Embryonic facial prominence (tissue), 1 donor: ENCODE data around the gene RPL28.
"Not testable (repeated sequence)": the region's sequence is repeated elsewhere in the genome, so short reads cannot be mapped to it uniquely, and the experiment has no call there.

Source experiments
- DNase-seq: peaks from one replicate; pipeline ENCODE4 v3.0.0-alpha.2; 2016; ENCODE audit errors: extremely low spot score

The RPL28 gene

GRCh38 chr19:55426042-55426441 lies 40.3 kb downstream of the RPL28 start:
- DNase-seq, result no peak

GRCh38 chr19:55431183-55431582 lies 45.5 kb downstream of the RPL28 start:
- DNase-seq, result no peak

- DNase-seq, result no peak
These were observed 46.7 kb downstream of the RPL28 start for GRCh38 chr19:55432241-55432959.

- DNase-seq, result no peak
These were observed 47.6 kb downstream of the RPL28 start for GRCh38 chr19:55433292-55433691.

GRCh38 chr19:55434356-55434919 lies 48.7 kb downstream of the RPL28 start:
- no peak for DNase-seq

GRCh38 chr19:55435020-55435419 lies 49.3 kb downstream of the RPL28 start:
- DNase-seq, result no peak

GRCh38 chr19:55436847-55437246 lies 51.1 kb downstream of the RPL28 start:
- no peak for DNase-seq

GRCh38 chr19:55437410-55437809 lies 51.7 kb downstream of the RPL28 start:
- no peak for DNase-seq

GRCh38 chr19:55439052-55439451 lies 53.3 kb downstream of the RPL28 start:
- no peak for DNase-seq

- no peak for DNase-seq
These were observed 54.8 kb downstream of the RPL28 start for GRCh38 chr19:55440411-55441105.

GRCh38 chr19:55441319-55441691 lies 55.6 kb downstream of the RPL28 start:
- no peak for DNase-seq

GRCh38 chr19:55441692-55442321 lies 56.1 kb downstream of the RPL28 start:
- DNase-seq, result no peak

GRCh38 chr19:55442372-55442961 lies 56.7 kb downstream of the RPL28 start:
- DNase-seq, result no peak

GRCh38 chr19:55443045-55443823 lies 57.5 kb downstream of the RPL28 start, which contains the start of gene SHISA7:
TSS of gene SHISA7 (minus strand) at chr19:55443300. CDS start at chr19:55442863, 437 bp downstream.
- DNase-seq, result no peak

GRCh38 chr19:55443824-55444480 lies 58.2 kb downstream of the RPL28 start:
- no peak for DNase-seq

- DNase-seq, result no peak
These were observed 58.9 kb downstream of the RPL28 start for GRCh38 chr19:55444646-55445045.

GRCh38 chr19:55446060-55446459 lies 60.3 kb downstream of the RPL28 start:
- no peak for DNase-seq

- DNase-seq, result no peak
These were observed 61.9 kb downstream of the RPL28 start for GRCh38 chr19:55447421-55448174.

- DNase-seq, result not testable (repeated sequence)
These were observed 62.4 kb downstream of the RPL28 start for GRCh38 chr19:55448175-55448490.

GRCh38 chr19:55449469-55449868 lies 63.7 kb downstream of the RPL28 start:
- DNase-seq, result no peak
